K562 (cell line): ENCODE data around the gene SELPLG. TPM values are rescaled to one million over a fixed set of nuclear protein-coding genes. Genes with fewer than 3 reads are reported as not detected.

ENCODE experiments used
- BDP1 ChIP-seq: IDR thresholded peaks from 3 replicates; pipeline ENCODE4 v1.6.1; 2011; ENCODE audit not compliant: insufficient read length, insufficient read depth
- CREM ChIP-seq: IDR thresholded peaks from 2 replicates; pipeline ENCODE4 v1.6.1; 2014; ENCODE audit warnings: antibody characterized with exemption, low read depth
- MTA2 ChIP-seq: fragments of 450-650 bp; IDR thresholded peaks from 2 replicates; pipeline ENCODE4 v1.6.1; 2016; ENCODE audit warnings: low read depth
- PHF8 ChIP-seq: fragments of 200-600 bp; sonication (generic); IDR thresholded peaks from 2 replicates; pipeline ENCODE4 v1.6.1; 2012; ENCODE audit warnings: mixed run types, mild to moderate bottlenecking, inconsistent platforms, low read length, moderate library complexity, borderline replicate concordance
- SP1 ChIP-seq: sonication (generic); formaldehyde crosslinking; IDR thresholded peaks from 2 replicates; pipeline ENCODE4 v1.8.1; 2022; ENCODE audit warnings: mild to moderate bottlenecking, missing genetic modification reagents
- XRCC5 ChIP-seq: fragments of 200-400 bp; formaldehyde crosslinking; IDR thresholded peaks from 2 replicates; pipeline ENCODE4 v1.6.1; 2017; ENCODE audit warnings: low read depth, mild to moderate bottlenecking, low read length
- ZFP30 ChIP-seq: fragments of 250-450 bp; sonication (Bioruptor Pico); IDR thresholded peaks from 2 replicates; pipeline ENCODE4 v1.8.0; 2022; ENCODE audit warnings: moderate library complexity, mild to moderate bottlenecking, inconsistent platforms, borderline replicate concordance
- polyA plus RNA-seq, 8 experiments: library from polyadenylated mRNA; depleted of rRNA in 4 of 8; stranded (reverse) in 5 of 8; unstranded in 3 of 8; fragments of >200 nt; fragmentation: Nextera tagmentation in 2 of 8; fragmentation: Illumina TruSeq in 1 of 8; extraction: Ambion mirVana in 2 of 8; extraction: Trizol in 1 of 8; gene quantifications; 2 replicates each; pipeline versions ENCODE4 v1.2.1 to v1.2.3, GENCODE V29; 2011 to 2014; ENCODE audit warnings: inconsistent platforms in 1 of 8, missing spikeins in 1 of 8
- total RNA-seq, 7 experiments: library from RNA; depleted of rRNA in 6 of 7; stranded (reverse); fragments of >200 nt in 6 of 7; fragmentation: Illumina TruSeq in 2 of 7; extraction: Trizol in 2 of 7; gene quantifications; 2 replicates each; pipeline versions ENCODE4 v1.2.1 to v1.2.3, GENCODE V29; 2011 to 2021; ENCODE audit warnings: low replicate concordance in 1 of 7
- TF ChIP-seq, protein P1 (sequence below): fragments of 450-650 bp; formaldehyde crosslinking; conservative IDR thresholded peaks from 2 replicates; pipeline ENCODE4 v1.4.0; 2022; ENCODE audit warnings: mild to moderate bottlenecking, missing genetic modification characterization
- TF ChIP-seq, protein P2 (sequence below): fragments of 200-600 bp; sonication (generic); IDR thresholded peaks from one replicate; pipeline ENCODE4 v1.6.1; 2012; ENCODE audit warnings: mild to moderate bottlenecking, low read depth, low read length, inconsistent platforms
- TF ChIP-seq, protein P3 (sequence below): fragments of 200-800 bp; sonication (Bioruptor generic); IDR thresholded peaks from 2 replicates; pipeline ENCODE4 v1.6.1; 2017; ENCODE audit warnings: missing genetic modification characterization, missing compliant biosample characterization
- TF ChIP-seq, protein P4 (sequence below), 2 experiments: fragments of 450-650 bp; IDR thresholded peaks; 2 replicates each; pipeline ENCODE4 v1.6.1; 2016

SELPLG gene
- total and polyA plus RNA-seq, 9 of the 15 experiments (the other 6 are each of a cell fraction or from before 2014, with no cell fraction given), result 0.22 to 10.2 (median 1.7) TPM

DNA sequence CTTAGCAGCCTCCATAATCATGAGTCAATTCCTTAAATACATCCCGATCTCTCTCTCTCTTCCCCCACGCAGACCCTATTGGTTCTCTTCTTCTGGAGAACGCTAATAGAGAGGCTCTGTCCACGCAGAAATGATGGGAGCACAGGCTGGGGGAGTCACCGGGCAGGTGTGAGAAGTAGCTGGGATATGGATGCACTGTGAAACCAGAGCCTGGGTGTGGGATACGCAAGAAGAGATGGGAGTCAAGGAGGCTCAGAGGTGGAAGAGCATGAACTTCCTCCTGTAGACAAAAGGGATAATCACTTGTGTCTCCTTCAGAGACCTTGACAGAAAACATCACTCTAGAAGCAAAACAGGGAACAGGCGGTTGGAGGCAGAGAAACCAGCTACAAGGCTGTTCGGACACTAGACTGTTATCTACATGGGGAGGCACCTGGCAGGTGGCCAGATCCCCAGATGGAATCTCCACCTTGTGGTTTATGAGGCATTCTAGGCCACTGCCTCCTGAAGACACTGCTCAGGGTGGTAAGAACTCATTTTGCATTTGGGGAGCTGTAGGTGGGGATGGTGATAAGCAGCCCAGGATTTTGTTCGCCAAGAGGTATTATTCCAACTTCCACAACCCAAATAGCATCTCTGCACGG, 7.2 kb upstream of the SELPLG start (continued):
- TF ChIP-seq, protein P1, sequence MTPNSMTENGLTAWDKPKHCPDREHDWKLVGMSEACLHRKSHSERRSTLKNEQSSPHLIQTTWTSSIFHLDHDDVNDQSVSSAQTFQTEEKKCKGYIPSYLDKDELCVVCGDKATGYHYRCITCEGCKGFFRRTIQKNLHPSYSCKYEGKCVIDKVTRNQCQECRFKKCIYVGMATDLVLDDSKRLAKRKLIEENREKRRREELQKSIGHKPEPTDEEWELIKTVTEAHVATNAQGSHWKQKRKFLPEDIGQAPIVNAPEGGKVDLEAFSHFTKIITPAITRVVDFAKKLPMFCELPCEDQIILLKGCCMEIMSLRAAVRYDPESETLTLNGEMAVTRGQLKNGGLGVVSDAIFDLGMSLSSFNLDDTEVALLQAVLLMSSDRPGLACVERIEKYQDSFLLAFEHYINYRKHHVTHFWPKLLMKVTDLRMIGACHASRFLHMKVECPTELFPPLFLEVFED, result no peak
- TF ChIP-seq XRCC5 (peak; percentile 68; the same call in 1 of the 2 replicates), BDP1 (no peak), SP1 (peak; percentile 57; the same call in 1 of the 2 replicates), CREM (peak; percentile 44; the same call in 1 of the 2 replicates), PHF8 (no peak), ZFP30 (no peak), MTA2 (no peak)
- TF ChIP-seq, protein P2, sequence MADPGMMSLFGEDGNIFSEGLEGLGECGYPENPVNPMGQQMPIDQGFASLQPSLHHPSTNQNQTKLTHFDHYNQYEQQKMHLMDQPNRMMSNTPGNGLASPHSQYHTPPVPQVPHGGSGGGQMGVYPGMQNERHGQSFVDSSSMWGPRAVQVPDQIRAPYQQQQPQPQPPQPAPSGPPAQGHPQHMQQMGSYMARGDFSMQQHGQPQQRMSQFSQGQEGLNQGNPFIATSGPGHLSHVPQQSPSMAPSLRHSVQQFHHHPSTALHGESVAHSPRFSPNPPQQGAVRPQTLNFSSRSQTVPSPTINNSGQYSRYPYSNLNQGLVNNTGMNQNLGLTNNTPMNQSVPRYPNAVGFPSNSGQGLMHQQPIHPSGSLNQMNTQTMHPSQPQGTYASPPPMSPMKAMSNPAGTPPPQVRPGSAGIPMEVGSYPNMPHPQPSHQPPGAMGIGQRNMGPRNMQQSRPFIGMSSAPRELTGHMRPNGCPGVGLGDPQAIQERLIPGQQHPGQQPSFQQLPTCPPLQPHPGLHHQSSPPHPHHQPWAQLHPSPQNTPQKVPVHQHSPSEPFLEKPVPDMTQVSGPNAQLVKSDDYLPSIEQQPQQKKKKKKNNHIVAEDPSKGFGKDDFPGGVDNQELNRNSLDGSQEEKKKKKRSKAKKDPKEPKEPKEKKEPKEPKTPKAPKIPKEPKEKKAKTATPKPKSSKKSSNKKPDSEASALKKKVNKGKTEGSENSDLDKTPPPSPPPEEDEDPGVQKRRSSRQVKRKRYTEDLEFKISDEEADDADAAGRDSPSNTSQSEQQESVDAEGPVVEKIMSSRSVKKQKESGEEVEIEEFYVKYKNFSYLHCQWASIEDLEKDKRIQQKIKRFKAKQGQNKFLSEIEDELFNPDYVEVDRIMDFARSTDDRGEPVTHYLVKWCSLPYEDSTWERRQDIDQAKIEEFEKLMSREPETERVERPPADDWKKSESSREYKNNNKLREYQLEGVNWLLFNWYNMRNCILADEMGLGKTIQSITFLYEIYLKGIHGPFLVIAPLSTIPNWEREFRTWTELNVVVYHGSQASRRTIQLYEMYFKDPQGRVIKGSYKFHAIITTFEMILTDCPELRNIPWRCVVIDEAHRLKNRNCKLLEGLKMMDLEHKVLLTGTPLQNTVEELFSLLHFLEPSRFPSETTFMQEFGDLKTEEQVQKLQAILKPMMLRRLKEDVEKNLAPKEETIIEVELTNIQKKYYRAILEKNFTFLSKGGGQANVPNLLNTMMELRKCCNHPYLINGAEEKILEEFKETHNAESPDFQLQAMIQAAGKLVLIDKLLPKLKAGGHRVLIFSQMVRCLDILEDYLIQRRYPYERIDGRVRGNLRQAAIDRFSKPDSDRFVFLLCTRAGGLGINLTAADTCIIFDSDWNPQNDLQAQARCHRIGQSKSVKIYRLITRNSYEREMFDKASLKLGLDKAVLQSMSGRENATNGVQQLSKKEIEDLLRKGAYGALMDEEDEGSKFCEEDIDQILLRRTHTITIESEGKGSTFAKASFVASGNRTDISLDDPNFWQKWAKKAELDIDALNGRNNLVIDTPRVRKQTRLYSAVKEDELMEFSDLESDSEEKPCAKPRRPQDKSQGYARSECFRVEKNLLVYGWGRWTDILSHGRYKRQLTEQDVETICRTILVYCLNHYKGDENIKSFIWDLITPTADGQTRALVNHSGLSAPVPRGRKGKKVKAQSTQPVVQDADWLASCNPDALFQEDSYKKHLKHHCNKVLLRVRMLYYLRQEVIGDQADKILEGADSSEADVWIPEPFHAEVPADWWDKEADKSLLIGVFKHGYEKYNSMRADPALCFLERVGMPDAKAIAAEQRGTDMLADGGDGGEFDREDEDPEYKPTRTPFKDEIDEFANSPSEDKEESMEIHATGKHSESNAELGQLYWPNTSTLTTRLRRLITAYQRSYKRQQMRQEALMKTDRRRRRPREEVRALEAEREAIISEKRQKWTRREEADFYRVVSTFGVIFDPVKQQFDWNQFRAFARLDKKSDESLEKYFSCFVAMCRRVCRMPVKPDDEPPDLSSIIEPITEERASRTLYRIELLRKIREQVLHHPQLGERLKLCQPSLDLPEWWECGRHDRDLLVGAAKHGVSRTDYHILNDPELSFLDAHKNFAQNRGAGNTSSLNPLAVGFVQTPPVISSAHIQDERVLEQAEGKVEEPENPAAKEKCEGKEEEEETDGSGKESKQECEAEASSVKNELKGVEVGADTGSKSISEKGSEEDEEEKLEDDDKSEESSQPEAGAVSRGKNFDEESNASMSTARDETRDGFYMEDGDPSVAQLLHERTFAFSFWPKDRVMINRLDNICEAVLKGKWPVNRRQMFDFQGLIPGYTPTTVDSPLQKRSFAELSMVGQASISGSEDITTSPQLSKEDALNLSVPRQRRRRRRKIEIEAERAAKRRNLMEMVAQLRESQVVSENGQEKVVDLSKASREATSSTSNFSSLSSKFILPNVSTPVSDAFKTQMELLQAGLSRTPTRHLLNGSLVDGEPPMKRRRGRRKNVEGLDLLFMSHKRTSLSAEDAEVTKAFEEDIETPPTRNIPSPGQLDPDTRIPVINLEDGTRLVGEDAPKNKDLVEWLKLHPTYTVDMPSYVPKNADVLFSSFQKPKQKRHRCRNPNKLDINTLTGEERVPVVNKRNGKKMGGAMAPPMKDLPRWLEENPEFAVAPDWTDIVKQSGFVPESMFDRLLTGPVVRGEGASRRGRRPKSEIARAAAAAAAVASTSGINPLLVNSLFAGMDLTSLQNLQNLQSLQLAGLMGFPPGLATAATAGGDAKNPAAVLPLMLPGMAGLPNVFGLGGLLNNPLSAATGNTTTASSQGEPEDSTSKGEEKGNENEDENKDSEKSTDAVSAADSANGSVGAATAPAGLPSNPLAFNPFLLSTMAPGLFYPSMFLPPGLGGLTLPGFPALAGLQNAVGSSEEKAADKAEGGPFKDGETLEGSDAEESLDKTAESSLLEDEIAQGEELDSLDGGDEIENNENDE, result no peak
- TF ChIP-seq, protein P3, sequence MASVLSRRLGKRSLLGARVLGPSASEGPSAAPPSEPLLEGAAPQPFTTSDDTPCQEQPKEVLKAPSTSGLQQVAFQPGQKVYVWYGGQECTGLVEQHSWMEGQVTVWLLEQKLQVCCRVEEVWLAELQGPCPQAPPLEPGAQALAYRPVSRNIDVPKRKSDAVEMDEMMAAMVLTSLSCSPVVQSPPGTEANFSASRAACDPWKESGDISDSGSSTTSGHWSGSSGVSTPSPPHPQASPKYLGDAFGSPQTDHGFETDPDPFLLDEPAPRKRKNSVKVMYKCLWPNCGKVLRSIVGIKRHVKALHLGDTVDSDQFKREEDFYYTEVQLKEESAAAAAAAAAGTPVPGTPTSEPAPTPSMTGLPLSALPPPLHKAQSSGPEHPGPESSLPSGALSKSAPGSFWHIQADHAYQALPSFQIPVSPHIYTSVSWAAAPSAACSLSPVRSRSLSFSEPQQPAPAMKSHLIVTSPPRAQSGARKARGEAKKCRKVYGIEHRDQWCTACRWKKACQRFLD (CRISPR knock-in tag), result no peak
- TF ChIP-seq, protein P4, sequence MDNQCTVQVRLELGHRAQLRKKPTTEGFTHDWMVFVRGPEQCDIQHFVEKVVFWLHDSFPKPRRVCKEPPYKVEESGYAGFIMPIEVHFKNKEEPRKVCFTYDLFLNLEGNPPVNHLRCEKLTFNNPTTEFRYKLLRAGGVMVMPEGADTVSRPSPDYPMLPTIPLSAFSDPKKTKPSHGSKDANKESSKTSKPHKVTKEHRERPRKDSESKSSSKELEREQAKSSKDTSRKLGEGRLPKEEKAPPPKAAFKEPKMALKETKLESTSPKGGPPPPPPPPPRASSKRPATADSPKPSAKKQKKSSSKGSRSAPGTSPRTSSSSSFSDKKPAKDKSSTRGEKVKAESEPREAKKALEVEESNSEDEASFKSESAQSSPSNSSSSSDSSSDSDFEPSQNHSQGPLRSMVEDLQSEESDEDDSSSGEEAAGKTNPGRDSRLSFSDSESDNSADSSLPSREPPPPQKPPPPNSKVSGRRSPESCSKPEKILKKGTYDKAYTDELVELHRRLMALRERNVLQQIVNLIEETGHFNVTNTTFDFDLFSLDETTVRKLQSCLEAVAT (IDR thresholded peaks at IDR 0.05), result peak in 1 of 2 experiments; percentile 93; a peak in 2 of 4 replicates
